ENCODE measurements around the gene FRK.

- no peak for TF ChIP-seq CTCF (IDR thresholded peaks at IDR 0.05)
- TF ChIP-seq POLR2AphosphoS5 (IDR thresholded peaks at IDR 0.05): no peak
Observed at GRCh38 chr6:116083052-116083451, 22.4 kb upstream of the FRK start.

Measured in sigmoid colon (tissue), 4 donors.